ELF-1 (cell line): Measurements from ENCODE around the gene MACROD2.

Source experiments
- DNase-seq: peaks from one replicate; pipeline ENCODE4 v3.0.0-alpha.2; 2016; ENCODE audit warnings: low read depth, low spot score

The MACROD2 gene

GRCh38 chr20:15564981-15565380 is 1569.7 kb downstream of the MACROD2 start:
- no peak for DNase-seq

- DNase-seq = no peak
These were observed 1570.5 kb downstream of the MACROD2 start for GRCh38 chr20:15565786-15566185.

GRCh38 chr20:15567219-15567618 is 1571.9 kb downstream of the MACROD2 start:
- no peak for DNase-seq

- DNase-seq = no peak
These were observed 1574.8 kb downstream of the MACROD2 start for GRCh38 chr20:15570156-15570555.

- DNase-seq = no peak
These were observed 1575.7 kb downstream of the MACROD2 start for GRCh38 chr20:15571056-15571455.

- DNase-seq = no peak
These were observed 1579.9 kb downstream of the MACROD2 start for GRCh38 chr20:15575255-15575654.

GRCh38 chr20:15576411-15576810 is 1581.1 kb downstream of the MACROD2 start:
- DNase-seq = no peak

GRCh38 chr20:15578113-15578512 is 1582.8 kb downstream of the MACROD2 start:
- no peak for DNase-seq

GRCh38 chr20:15579688-15580087 is 1584.4 kb downstream of the MACROD2 start:
- DNase-seq = no peak

- no peak for DNase-seq
These were observed 1586.9 kb downstream of the MACROD2 start for GRCh38 chr20:15582146-15582760.

- no peak for DNase-seq
These were observed 1589.2 kb downstream of the MACROD2 start for GRCh38 chr20:15584507-15584906.

- no peak for DNase-seq
These were observed 1597.8 kb downstream of the MACROD2 start for GRCh38 chr20:15593081-15593480.

GRCh38 chr20:15594158-15594695 is 1598.9 kb downstream of the MACROD2 start:
- no peak for DNase-seq

- no peak for DNase-seq
These were observed 1601.0 kb downstream of the MACROD2 start for GRCh38 chr20:15596220-15596890.

- no peak for DNase-seq
These were observed 1602.0 kb downstream of the MACROD2 start for GRCh38 chr20:15597306-15597705.

GRCh38 chr20:15599961-15600360 is 1604.6 kb downstream of the MACROD2 start:
- DNase-seq = no peak

GRCh38 chr20:15600565-15600964 is 1605.2 kb downstream of the MACROD2 start:
- no peak for DNase-seq

- no peak for DNase-seq
These were observed 1608.2 kb downstream of the MACROD2 start for GRCh38 chr20:15603506-15603905.

- DNase-seq = no peak
These were observed 1608.9 kb downstream of the MACROD2 start for GRCh38 chr20:15603978-15604805.

- DNase-seq = no peak
These were observed 1614.6 kb downstream of the MACROD2 start for GRCh38 chr20:15609921-15610320.

GRCh38 chr20:15610787-15611186 is 1615.5 kb downstream of the MACROD2 start:
- DNase-seq = no peak

GRCh38 chr20:15611541-15611940 is 1616.2 kb downstream of the MACROD2 start:
- no peak for DNase-seq
